Neural cell (in vitro differentiated cells): ENCODE data around the gene BMP4.

Experiments used
- CTCF ChIP-seq: fragments of 450-650 bp; IDR thresholded peaks from 2 replicates; pipeline ENCODE4 v1.5.1; 2014; ENCODE audit warnings: antibody characterized with exemption, mild to moderate bottlenecking, moderate library complexity; ENCODE audit not compliant: poor library complexity, severe bottlenecking
- EP300 ChIP-seq: fragments of 450-650 bp; conservative IDR thresholded peaks from 2 replicates; pipeline ENCODE4 v1.6.1; 2014; ENCODE audit warnings: antibody characterized with exemption, mild to moderate bottlenecking, moderate library complexity; ENCODE audit not compliant: poor library complexity, severe bottlenecking
- EZH2 ChIP-seq: fragments of 200-600, 300-800 bp; shearing (Covaris generic), sonication (generic); IDR thresholded peaks from 2 replicates; pipeline ENCODE4 v1.6.1; 2014; ENCODE audit warnings: antibody characterized with exemption, low read length, borderline replicate concordance, mild to moderate bottlenecking; ENCODE audit not compliant: insufficient read depth, poor library complexity, severe bottlenecking
- REST ChIP-seq: IDR thresholded peaks from 2 replicates; pipeline ENCODE4 v1.6.1; 2012; ENCODE audit warnings: borderline replicate concordance

DNA sequence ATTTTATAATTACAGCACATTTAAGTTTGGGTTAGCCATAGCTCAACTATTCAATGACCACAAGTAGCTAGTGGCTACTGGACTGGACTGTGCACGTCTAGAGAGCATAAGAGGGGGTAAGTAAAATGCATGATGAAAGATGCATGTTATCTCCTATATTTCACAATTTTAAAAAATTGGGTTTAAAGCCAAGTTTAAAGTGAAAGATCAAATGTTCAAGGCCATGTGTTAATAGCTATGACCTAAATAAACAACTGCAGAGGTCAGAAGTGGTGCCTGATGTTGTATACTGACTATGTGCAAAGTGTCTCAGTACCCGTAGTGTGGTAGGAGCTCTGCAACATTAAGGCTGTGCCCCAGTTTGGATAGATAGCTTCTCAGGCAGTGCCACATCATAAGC is 48.2 kb downstream of the BMP4 start:
- TF ChIP-seq CTCF (no peak), REST (no peak), EZH2 (no peak), EP300 (no peak)
